Natural killer cell (primary cell): Measurements from ENCODE around the gene FAM107B. TPM values are rescaled to one million over a fixed set of nuclear protein-coding genes. Genes with fewer than 3 reads are reported as not detected.
"Not testable (repeated sequence)": the region's sequence is repeated elsewhere in the genome, so short reads cannot be mapped to it uniquely, and the experiment has no call there.

Source experiments
- ATAC-seq, 3 donors: fragments of 150-1000 bp in 2 of 3; fragments of 200-7000 bp in 1 of 3; cut with Tn5 transposase; 1 replicate in 1 of 3; 2 replicates in 2 of 3; pipeline ENCODE4 v1.10.0; 2021; ENCODE audit warnings: mild to moderate bottlenecking in 2 of 3, moderate library complexity in 2 of 3
- DNase-seq, 2 donors: peaks; one replicate each; pipeline versions ENCODE4 v3.0.0 to v3.0.0-alpha.2; 2013 to 2021; ENCODE audit warnings: mixed read lengths in 1 of 2
- H3K27ac ChIP-seq: one replicate; pipeline ENCODE4 v1.5.1; 2013; ENCODE audit warnings: mild to moderate bottlenecking, low read length
- H3K27me3 ChIP-seq: one replicate; pipeline ENCODE4 v1.6.1; 2013; ENCODE audit warnings: low read length; ENCODE audit not compliant: control insufficient read depth, insufficient read depth
- H3K36me3 ChIP-seq: one replicate; pipeline ENCODE4 v1.6.1; 2013; ENCODE audit warnings: low read length; ENCODE audit not compliant: control insufficient read depth, insufficient read depth
- H3K4me1 ChIP-seq: one replicate; pipeline ENCODE4 v1.6.1; 2013; ENCODE audit warnings: low read length; ENCODE audit not compliant: control insufficient read depth, insufficient read depth
- H3K4me3 ChIP-seq: one replicate; pipeline ENCODE4 v1.5.1; 2013; ENCODE audit warnings: low read length
- H3K9me3 ChIP-seq: one replicate; pipeline ENCODE4 v1.6.1; 2013; ENCODE audit warnings: low read length; ENCODE audit not compliant: control insufficient read depth, insufficient read depth
- H3K27ac Mint-ChIP-seq, 2 donors: one replicate each; pipeline ENCODE4 v1.8.0; 2022; ENCODE audit warnings: mild to moderate bottlenecking in 2 of 2, mixed read lengths in 2 of 2, moderate library complexity in 1 of 2
- H3K27me3 Mint-ChIP-seq, 2 donors: one replicate each; pipeline ENCODE4 v1.8.0; 2022; ENCODE audit warnings: low read depth in 2 of 2, mixed read lengths in 2 of 2
- H3K36me3 Mint-ChIP-seq: one replicate; pipeline ENCODE4 v1.8.0; 2022; ENCODE audit warnings: mixed read lengths
- H3K4me1 Mint-ChIP-seq, 2 donors: one replicate each; pipeline ENCODE4 v1.8.0; 2022; ENCODE audit warnings: mixed read lengths in 2 of 2
- H3K4me3 Mint-ChIP-seq: one replicate; pipeline ENCODE4 v1.8.0; 2022; ENCODE audit warnings: mild to moderate bottlenecking, moderate library complexity, mixed read lengths
- H3K9me3 Mint-ChIP-seq, 2 donors: one replicate each; pipeline ENCODE4 v1.8.0; 2022; ENCODE audit warnings: mixed read lengths in 2 of 2
- CTCF ChIP-seq: fragments of 200-600 bp; IDR thresholded peaks from one replicate; pipeline ENCODE4 v1.8.0; 2022; ENCODE audit warnings: antibody characterized with exemption
- WGBS: methylation state at CpG from one replicate; pipeline ENCODE4 v1.1.7; 2013; ENCODE audit warnings: missing lambda C conversion rate; ENCODE audit not compliant: insufficient coverage; 5-methylcytosine and 5-hydroxymethylcytosine counted together
- intact Hi-C: fragments of 100-400 bp; cut with micrococcal nuclease; formaldehyde crosslinking; loops from one replicate; pipeline ENCODE4 v1.14.2; 2022
- total RNA-seq, 4 donors: library from RNA; stranded (reverse); fragments of 120-200 nt in 1 of 4; gene quantifications; one replicate each; pipeline versions ENCODE4 v1.2.3 to v1.2.4, GENCODE V29; 2013 to 2022

Gene FAM107B
- total RNA-seq, 3 donors from 2014 or later (not counting 1 experiment from before 2014, with no cell fraction given): 165 to 226 (median 224) TPM

GRCh38 chr10:14661818-14662217 is 112.9 kb downstream of the FAM107B start:
- peaks cover 85 to 96% of the 10 kb centered on the region in 2 donors for H3K4me1 Mint-ChIP-seq
- no peak for DNase-seq
- H3K27ac Mint-ChIP-seq: peak overlapping the region; percentile 84 to 93
- no peak overlapping the region for H3K27ac ChIP-seq
- 97% methylated on average over 3 of the region's 3 CpGs for WGBS
- no peaks in the 10 kb centered on the region for H3K9me3 ChIP-seq
- no peak for TF ChIP-seq CTCF
- no peaks in the 10 kb centered on the region for H3K36me3 Mint-ChIP-seq
- no peaks in the 10 kb centered on the region for H3K27me3 Mint-ChIP-seq
- no peak overlapping the region for H3K4me3 Mint-ChIP-seq
- no peak overlapping the region for H3K4me3 ChIP-seq
- H3K36me3 ChIP-seq: no peaks in the 10 kb centered on the region
- intact Hi-C loops: loop anchor here (5.0 kb wide), 1 partner anchor 110 kb away; no protein-coding TSS in a partner anchor
- H3K9me3 Mint-ChIP-seq: peaks cover 2 to 4% of the 10 kb centered on the region in 2 donors
- H3K27me3 ChIP-seq: no peaks in the 10 kb centered on the region
- no peak for ATAC-seq
- H3K4me1 ChIP-seq: peaks cover 40% of the 10 kb centered on the region

GRCh38 chr10:14660831-14661230 is 113.9 kb downstream of the FAM107B start:
- peaks cover 41% of the 10 kb centered on the region for H3K4me1 ChIP-seq
- no peaks in the 10 kb centered on the region for H3K27me3 ChIP-seq
- H3K36me3 ChIP-seq: no peaks in the 10 kb centered on the region
- peak overlapping the region; percentile 77 for H3K27ac ChIP-seq
- Mint-ChIP-seq H3K4me1 (peaks cover 83 to 93% of the 10 kb centered on the region in 2 donors), H3K27ac (peak overlapping the region; percentile 84 to 93), H3K9me3 (peaks cover 0 to 2% of the 10 kb centered on the region in 2 donors), H3K27me3 (no peaks in the 10 kb centered on the region), H3K36me3 (no peaks in the 10 kb centered on the region), H3K4me3 (peak overlapping the region; percentile 35)
- H3K4me3 ChIP-seq: no peak overlapping the region
- no peaks in the 10 kb centered on the region for H3K9me3 ChIP-seq
- intact Hi-C loops: loop anchor here (5.0 kb wide), 1 partner anchor 109 kb away; no protein-coding TSS in a partner anchor
- 85% methylated on average over 3 of the region's 3 CpGs for WGBS
- peak in 1 of 2 donors; percentile 20 for DNase-seq
- TF ChIP-seq CTCF: no peak
- ATAC-seq: no peak

GRCh38 chr10:14659626-14660196 is 115.0 kb downstream of the FAM107B start:
- 0% methylated on average over 6 of the region's 7 CpGs for WGBS

GRCh38 chr10:14659137-14659536 is 115.6 kb downstream of the FAM107B start:
- H3K4me3 ChIP-seq: not testable (repeated sequence)
- WGBS: 72% methylated on average over 4 of the region's 6 CpGs

More at GRCh38 chr10:14659626-14660196, 115.0 kb downstream of the FAM107B start:
- peaks cover 39% of the 10 kb centered on the region for H3K4me1 ChIP-seq
- H3K27ac ChIP-seq: peak overlapping the region; percentile 77
- no peak for TF ChIP-seq CTCF
- Mint-ChIP-seq H3K27ac (peak overlapping the region; percentile 84 to 93), H3K4me1 (peaks cover 74 to 85% of the 10 kb centered on the region in 2 donors), H3K27me3 (no peaks in the 10 kb centered on the region), H3K4me3 (peak overlapping the region; percentile 82), H3K36me3 (no peaks in the 10 kb centered on the region), H3K9me3 (peaks cover 0 to 2% of the 10 kb centered on the region in 2 donors)
- H3K27me3 ChIP-seq: no peaks in the 10 kb centered on the region
- no peak overlapping the region for H3K4me3 ChIP-seq
- H3K36me3 ChIP-seq: no peaks in the 10 kb centered on the region
- DNase-seq: peak; percentile 52 to 68
- ATAC-seq: peak; percentile 78 to 88 (median 87)
- intact Hi-C loops: loop anchor here (1.0 to 10.0 kb wide), 5 partner anchors 11 to 178 kb away; partner anchors contain the start of genes CDNF, HSPA14 and MSANTD7
- H3K9me3 ChIP-seq: no peaks in the 10 kb centered on the region

More at GRCh38 chr10:14659137-14659536, 115.6 kb downstream of the FAM107B start:
- Histone ChIP-seq H3K4me1 (peaks cover 39% of the 10 kb centered on the region), H3K27ac (peak overlapping the region; percentile 77)
- not testable (repeated sequence) for H3K9me3 Mint-ChIP-seq, H3K27me3 Mint-ChIP-seq, H3K9me3 ChIP-seq, H3K36me3 Mint-ChIP-seq, H3K27me3 ChIP-seq, H3K36me3 ChIP-seq, DNase-seq
- intact Hi-C loops: loop anchor here (1.0 to 10.0 kb wide), 4 partner anchors 11 to 178 kb away; partner anchors contain the start of genes CDNF, HSPA14 and MSANTD7
- H3K4me3 Mint-ChIP-seq: peak overlapping the region; percentile 82
- ATAC-seq: peak in 2 of 3 donors; percentile 10 to 12
- peak overlapping the region; percentile 84 to 93 for H3K27ac Mint-ChIP-seq
- peaks cover 74 to 85% of the 10 kb centered on the region in 2 donors for H3K4me1 Mint-ChIP-seq
